T-helper 17 cell (primary cell): ENCODE results near the gene NPC1. TPM values are rescaled to one million over a fixed set of nuclear protein-coding genes. Genes with fewer than 3 reads are reported as not detected.
"Not testable (repeated sequence)": the region's sequence is repeated elsewhere in the genome, so short reads cannot be mapped to it uniquely, and the experiment has no call there.

Experiments
- ATAC-seq: fragments of 150-1000 bp; cut with Tn5 transposase; 2 replicates; pipeline ENCODE4 v1.10.0; 2021; ENCODE audit warnings: mild to moderate bottlenecking, moderate library complexity
- DNase-seq, 3 donors: peaks; one replicate each; pipeline versions ENCODE4 v3.0.0 to v3.0.0-alpha.2; 2020 to 2021
- H3K9me3 ChIP-seq: one replicate; pipeline ENCODE4 v1.7.0; 2013; ENCODE audit warnings: low read length, mild to moderate bottlenecking; ENCODE audit not compliant: control insufficient read depth, poor library complexity, severe bottlenecking
- H3K27ac Mint-ChIP-seq: one replicate; pipeline ENCODE4 v1.8.0; 2022; ENCODE audit warnings: mild to moderate bottlenecking, moderate library complexity, mixed read lengths
- H3K27me3 Mint-ChIP-seq: one replicate; pipeline ENCODE4 v1.8.0; 2022; ENCODE audit warnings: mixed read lengths
- H3K36me3 Mint-ChIP-seq: one replicate; pipeline ENCODE4 v1.8.0; 2022; ENCODE audit warnings: low read depth, mixed read lengths
- H3K4me1 Mint-ChIP-seq: one replicate; pipeline ENCODE4 v1.8.0; 2022; ENCODE audit warnings: mild to moderate bottlenecking, mixed read lengths
- H3K4me3 Mint-ChIP-seq: one replicate; pipeline ENCODE4 v1.8.0; 2022; ENCODE audit warnings: mild to moderate bottlenecking, moderate library complexity, mixed read lengths
- total RNA-seq, 4 donors: library from RNA in 2 of 4; stranded (reverse) in 2 of 4; gene quantifications; one replicate each; pipeline ENCODE4 v1.2.3 and lab custom pipeline; 2022 to 2026

Gene NPC1
- total RNA-seq, 2 donors from 2014 or later = 43.5 to 45.8 TPM

DNA sequence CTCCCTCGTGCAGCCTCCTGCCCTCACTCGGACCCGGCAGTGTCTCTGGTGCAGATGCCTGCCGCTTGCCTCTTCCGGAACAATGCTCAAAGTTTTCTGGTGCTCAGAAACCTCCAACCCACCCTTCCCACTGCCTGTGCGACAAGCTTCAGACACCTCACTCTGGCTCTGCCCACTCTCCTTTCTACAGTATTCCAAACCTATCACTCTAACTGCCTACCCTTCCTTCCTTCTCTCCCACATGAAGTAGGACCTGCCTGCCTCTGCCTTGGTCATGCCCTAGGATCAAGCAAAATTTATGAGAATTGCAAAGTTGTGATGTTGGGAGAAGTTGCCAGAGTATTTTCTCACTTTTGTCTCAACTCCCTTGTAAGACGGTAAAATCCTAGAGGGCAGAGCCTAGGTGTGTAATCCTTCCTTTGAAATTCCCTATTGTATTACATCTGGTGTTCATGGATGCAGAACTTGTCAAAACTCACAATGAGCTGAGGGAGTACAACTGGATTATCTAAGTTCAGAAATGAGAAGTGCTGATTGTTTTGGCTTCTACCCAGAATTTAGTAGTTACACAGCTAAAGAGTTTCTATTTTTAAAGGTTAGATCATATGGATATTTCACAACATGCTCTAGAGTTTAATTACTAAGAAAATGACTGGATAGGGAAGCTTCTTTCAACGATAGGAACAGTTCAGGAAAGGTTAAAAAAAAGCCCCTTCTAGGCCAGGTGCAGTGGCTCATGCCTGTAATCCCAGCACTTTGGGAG lies 7.2 kb downstream of the NPC1 start:
- peaks cover 54% of the 10 kb centered on the region for H3K4me1 Mint-ChIP-seq
- H3K9me3 ChIP-seq = no peaks in the 10 kb centered on the region
- ATAC-seq (no peak), DNase-seq (no peak)
- no peak overlapping the region for H3K4me3 Mint-ChIP-seq
- peak overlapping the region; percentile 90 for H3K27ac Mint-ChIP-seq
- H3K36me3 Mint-ChIP-seq = peaks cover 3% of the 10 kb centered on the region
- H3K27me3 Mint-ChIP-seq = no peaks in the 10 kb centered on the region

DNA sequence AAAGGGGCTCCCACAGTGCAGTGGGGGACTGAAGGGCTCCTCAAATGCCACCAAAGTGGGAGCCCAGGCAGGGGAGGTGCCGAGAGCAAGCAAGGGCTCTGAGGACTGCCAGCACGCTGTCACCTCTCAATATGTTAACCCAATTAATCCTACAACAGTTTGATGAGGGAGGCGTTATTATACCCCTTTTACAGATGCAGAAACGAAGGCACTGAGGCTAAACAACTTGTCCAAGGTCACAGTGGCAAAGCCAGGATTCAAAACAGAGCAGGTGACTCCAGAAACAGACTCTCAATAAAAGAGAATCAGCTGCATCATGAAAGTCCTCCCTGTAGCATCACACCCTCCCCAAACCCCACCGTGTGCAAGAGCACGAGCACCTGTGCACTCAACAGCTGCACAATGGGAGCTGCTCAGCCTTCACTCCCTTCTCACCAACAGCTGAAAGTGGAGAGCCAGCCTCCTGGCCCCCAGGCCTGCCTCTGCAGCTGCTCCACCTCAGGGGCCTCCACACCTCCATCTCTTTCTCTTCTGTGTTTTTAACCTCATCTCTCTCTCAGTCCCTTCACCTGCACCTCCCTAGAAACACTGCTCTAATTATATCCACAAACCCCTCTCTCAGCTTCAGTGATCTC lies 8.1 kb downstream of the NPC1 start:
- Mint-ChIP-seq H3K36me3 (peaks cover 3% of the 10 kb centered on the region), H3K4me3 (no peak overlapping the region)
- no peak for ATAC-seq

DNA sequence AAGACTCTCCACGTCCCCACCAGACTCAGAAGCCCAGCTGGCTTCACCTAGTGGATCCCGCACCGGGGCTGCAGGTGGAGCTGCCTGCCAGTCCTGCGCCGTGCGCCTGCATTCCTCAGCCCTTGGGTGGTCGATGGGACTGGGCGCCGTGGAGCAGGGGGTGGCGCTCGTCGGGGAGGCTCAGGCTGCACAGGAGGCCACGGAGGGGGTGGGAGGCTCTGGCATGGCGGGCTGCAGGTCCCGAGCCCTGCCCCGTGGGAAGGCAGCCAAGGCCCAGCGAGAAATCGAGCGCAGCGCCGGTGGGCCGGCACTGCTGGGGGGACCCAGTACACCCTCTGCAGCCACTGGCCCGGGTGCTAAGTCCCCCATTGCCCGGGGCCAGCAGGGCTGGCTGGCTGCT lies 8.8 kb downstream of the NPC1 start:
- not testable (repeated sequence) for H3K4me3 Mint-ChIP-seq, H3K27me3 Mint-ChIP-seq, H3K27ac Mint-ChIP-seq, H3K36me3 Mint-ChIP-seq, H3K9me3 ChIP-seq, DNase-seq, ATAC-seq
- peaks cover 53% of the 10 kb centered on the region for H3K4me1 Mint-ChIP-seq

More for the DNA sequence above, 8.1 kb downstream of the NPC1 start:
- H3K9me3 ChIP-seq = no peaks in the 10 kb centered on the region
- DNase-seq = no peak
- peak overlapping the region; percentile 90 for H3K27ac Mint-ChIP-seq
- no peaks in the 10 kb centered on the region for H3K27me3 Mint-ChIP-seq
- peaks cover 55% of the 10 kb centered on the region for H3K4me1 Mint-ChIP-seq

DNA sequence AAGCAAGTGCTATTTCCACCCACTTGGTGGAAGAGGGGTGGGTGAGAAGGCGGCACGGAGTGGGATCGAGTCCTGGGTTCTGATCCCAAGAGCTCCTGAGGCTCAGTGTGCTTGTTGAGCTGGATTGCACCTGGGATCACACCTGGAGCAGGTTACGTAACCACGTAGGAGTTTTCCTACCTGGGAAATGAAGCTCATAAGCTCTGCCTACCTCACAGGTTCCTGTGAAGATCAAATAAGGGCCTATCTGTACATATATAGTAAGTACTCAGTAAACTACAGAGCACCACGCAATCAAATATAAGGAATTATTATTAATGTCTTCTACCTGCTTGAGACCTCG lies 11.0 kb downstream of the NPC1 start:
- Mint-ChIP-seq H3K4me1 (peaks cover 41% of the 10 kb centered on the region), H3K36me3 (peaks cover 3% of the 10 kb centered on the region), H3K27me3 (no peaks in the 10 kb centered on the region)

DNA sequence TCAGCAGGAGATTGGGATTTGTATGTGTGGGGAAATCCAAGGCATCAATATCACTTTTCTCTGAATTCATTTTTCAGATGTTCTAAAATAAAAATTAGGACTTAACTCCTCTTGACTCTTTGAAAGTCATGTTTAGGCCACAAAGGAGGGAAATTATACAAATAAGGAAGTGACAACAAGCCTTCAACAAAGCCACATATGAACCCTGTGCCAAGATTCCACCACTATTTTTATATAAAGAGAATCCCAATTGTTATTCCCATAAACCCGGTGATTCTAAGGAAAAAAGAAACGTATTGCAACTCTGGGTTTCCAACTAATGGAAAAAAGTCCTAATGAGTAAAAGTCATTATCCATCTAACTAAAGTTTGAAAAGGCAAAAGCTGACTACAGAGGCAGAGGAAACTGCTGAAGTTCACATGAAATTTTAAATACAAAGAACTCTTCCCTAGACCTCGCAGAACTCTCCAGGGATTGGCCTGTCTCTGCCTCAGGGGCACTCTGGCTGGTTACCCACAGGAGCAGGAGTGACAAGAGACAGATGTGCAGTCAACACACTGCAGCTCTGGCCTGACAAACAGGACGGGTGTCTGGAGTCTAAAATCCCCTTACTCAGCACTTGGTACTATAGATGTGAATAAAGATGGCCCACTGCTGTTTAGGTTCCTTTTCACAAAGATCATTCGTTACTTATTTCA lies 11.5 kb downstream of the NPC1 start:
- no peaks in the 10 kb centered on the region for H3K27me3 Mint-ChIP-seq
- peaks cover 39% of the 10 kb centered on the region for H3K4me1 Mint-ChIP-seq
- peak overlapping the region; percentile 99 for H3K27ac Mint-ChIP-seq
- peaks cover 3% of the 10 kb centered on the region for H3K36me3 Mint-ChIP-seq
- no peak for DNase-seq
- no peaks in the 10 kb centered on the region for H3K9me3 ChIP-seq
- ATAC-seq = no peak
- peak overlapping the region; percentile 80 for H3K4me3 Mint-ChIP-seq

More for the DNA sequence above, 11.0 kb downstream of the NPC1 start:
- DNase-seq (no peak), ATAC-seq (no peak)
- Mint-ChIP-seq H3K27ac (peak overlapping the region; percentile 99), H3K4me3 (peak overlapping the region; percentile 53)
- no peaks in the 10 kb centered on the region for H3K9me3 ChIP-seq

DNA sequence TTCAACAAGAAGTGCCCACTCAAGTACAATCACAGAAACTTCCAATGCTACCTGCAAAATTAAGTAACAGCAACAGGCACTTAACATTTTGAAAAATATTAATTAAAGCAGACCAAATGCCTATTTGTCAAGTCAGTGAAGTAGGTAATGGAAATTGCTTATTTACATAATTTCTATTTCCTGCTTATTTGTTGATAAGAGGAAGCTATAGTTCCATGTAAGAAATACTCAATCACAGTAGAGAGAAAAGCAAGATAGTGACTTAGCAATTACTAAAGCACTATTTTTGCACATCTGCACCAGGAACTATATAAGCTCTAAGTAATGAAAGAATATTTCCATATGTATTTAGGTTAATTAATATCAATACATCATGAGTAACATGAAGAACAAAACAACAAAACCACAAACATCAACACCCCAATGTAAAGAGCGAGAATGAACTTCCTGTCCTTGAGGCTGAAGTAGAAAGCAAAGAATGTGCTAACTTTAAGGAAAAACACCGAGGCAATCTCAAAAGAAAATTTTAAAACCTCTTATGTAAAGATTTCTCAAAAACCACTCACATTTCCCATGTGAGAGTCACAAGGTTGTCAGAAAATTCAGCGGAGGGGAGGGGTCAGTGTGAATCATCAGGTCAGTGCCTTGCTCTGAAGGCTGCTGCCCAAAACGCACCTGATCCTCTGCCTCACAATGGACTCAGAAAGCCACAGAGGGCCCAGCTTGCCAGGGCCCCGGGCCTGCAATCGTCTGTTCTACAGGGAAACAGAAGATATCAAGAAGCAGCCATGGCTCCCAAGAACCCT lies 12.5 kb downstream of the NPC1 start:
- Mint-ChIP-seq H3K36me3 (peaks cover 3% of the 10 kb centered on the region), H3K4me1 (peaks cover 33% of the 10 kb centered on the region), H3K4me3 (peak overlapping the region; percentile 80), H3K27ac (peak overlapping the region; percentile 99), H3K27me3 (no peaks in the 10 kb centered on the region)
- peak; percentile 80 for ATAC-seq
- no peaks in the 10 kb centered on the region for H3K9me3 ChIP-seq
- no peak for DNase-seq

DNA sequence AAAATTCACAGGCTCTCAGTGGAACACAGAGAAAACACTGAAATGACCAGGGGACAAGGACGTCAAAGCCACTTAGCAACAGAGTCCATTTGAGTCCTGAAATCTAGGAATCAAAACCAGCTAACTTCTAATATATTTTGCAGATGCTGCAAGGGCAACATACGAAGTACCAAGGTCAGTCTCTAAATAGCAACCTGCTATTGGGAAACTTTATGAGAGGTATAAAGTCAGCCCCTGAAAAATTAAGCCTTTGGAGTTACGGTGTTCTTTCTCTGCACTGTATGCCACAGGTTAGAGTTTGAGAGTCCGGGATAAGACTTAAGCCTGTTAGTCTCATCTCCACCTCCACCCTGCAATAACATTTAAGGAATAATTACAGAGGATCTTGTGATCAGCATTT lies 13.3 kb downstream of the NPC1 start:
- Mint-ChIP-seq H3K27me3 (no peaks in the 10 kb centered on the region), H3K36me3 (peaks cover 7% of the 10 kb centered on the region), H3K4me3 (peak overlapping the region; percentile 80), H3K4me1 (peaks cover 31% of the 10 kb centered on the region), H3K27ac (peak overlapping the region; percentile 99)
- DNase-seq (no peak), ATAC-seq (no peak)
- no peaks in the 10 kb centered on the region for H3K9me3 ChIP-seq

DNA sequence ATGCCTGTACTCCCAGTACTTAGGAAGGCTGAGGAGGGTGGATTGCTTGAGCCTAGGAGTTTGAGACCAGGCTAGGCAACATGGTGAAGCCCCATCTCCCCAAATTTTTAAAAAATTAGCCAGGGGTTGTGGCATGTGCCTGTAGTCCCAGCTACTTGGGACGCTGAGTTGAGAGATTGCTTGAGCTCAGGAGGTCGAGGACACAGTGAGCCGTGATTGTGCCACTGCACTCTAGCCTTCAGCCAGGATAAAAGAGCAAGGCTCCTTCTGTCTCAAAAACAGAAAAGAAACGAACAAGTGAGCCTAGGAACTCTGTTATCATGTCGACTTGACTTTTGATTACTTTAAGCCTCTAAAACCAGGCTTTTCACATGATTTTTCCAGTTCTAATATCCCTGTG lies 13.7 kb downstream of the NPC1 start:
- Mint-ChIP-seq H3K4me1 (peaks cover 32% of the 10 kb centered on the region), H3K27ac (peak overlapping the region; percentile 99), H3K36me3 (peaks cover 8% of the 10 kb centered on the region), H3K4me3 (peak overlapping the region; percentile 19), H3K27me3 (no peaks in the 10 kb centered on the region)
- no peak for ATAC-seq
- no peaks in the 10 kb centered on the region for H3K9me3 ChIP-seq
- no peak for DNase-seq

DNA sequence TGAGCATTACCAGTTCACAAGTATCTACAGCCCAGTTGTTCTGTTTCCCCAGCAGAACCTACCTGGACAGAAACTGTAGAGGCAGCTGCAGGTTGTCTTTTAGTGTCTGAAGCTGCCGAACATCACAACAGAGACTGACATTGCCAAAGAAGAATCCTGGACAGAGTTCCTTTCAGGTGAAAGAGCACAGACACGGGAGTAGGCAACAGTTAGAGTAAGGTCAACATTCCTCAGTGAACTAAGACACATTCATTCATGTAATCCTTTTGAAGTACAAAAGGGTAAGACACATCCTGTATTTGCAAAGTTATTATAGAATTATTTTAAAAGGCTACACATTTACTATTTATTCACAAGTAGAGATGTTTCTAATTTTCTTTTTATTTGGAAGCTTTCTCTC lies 14.3 kb downstream of the NPC1 start:
- H3K4me1 Mint-ChIP-seq = peaks cover 35% of the 10 kb centered on the region
- peak overlapping the region; percentile 99 for H3K27ac Mint-ChIP-seq

DNA sequence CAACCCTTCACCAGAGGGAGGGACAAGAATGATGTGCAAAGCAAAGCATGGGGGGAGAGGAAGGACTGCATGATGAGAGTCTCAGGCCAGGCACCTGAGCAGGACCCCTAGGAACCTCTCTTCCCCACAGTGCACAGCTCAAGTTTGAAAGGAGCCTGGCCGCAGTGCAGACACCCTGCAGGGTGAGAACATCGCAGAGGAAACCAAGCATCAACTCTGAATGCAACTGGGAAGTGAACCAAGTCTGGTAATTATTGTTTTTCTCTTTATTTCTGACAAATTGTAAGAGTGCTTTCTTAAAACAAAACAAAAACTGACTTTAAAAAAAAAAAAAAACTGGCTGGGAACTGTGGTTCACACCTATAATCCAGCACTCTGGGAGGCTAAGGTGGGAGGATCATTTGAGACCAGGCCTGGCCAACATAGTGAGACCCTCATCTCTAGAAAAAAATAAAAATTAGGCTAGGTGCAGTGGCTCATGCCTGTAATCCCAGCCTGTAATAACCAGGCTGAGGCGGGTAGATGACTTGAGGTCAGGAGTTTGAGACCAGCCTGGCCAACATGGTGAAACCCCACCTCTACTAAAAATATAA lies 15.3 kb downstream of the NPC1 start:
- no peak for DNase-seq
- H3K9me3 ChIP-seq = no peaks in the 10 kb centered on the region
- H3K4me1 Mint-ChIP-seq = peaks cover 34% of the 10 kb centered on the region
- no peaks in the 10 kb centered on the region for H3K27me3 Mint-ChIP-seq
- H3K36me3 Mint-ChIP-seq = peaks cover 13% of the 10 kb centered on the region
- H3K4me3 Mint-ChIP-seq = no peak overlapping the region
- H3K27ac Mint-ChIP-seq = peak overlapping the region; percentile 8
- ATAC-seq = no peak

More for the DNA sequence above, 14.3 kb downstream of the NPC1 start:
- DNase-seq = no peak
- Mint-ChIP-seq H3K4me3 (peak overlapping the region; percentile 19), H3K27me3 (no peaks in the 10 kb centered on the region), H3K36me3 (peaks cover 12% of the 10 kb centered on the region)
- no peaks in the 10 kb centered on the region for H3K9me3 ChIP-seq
- no peak for ATAC-seq

DNA sequence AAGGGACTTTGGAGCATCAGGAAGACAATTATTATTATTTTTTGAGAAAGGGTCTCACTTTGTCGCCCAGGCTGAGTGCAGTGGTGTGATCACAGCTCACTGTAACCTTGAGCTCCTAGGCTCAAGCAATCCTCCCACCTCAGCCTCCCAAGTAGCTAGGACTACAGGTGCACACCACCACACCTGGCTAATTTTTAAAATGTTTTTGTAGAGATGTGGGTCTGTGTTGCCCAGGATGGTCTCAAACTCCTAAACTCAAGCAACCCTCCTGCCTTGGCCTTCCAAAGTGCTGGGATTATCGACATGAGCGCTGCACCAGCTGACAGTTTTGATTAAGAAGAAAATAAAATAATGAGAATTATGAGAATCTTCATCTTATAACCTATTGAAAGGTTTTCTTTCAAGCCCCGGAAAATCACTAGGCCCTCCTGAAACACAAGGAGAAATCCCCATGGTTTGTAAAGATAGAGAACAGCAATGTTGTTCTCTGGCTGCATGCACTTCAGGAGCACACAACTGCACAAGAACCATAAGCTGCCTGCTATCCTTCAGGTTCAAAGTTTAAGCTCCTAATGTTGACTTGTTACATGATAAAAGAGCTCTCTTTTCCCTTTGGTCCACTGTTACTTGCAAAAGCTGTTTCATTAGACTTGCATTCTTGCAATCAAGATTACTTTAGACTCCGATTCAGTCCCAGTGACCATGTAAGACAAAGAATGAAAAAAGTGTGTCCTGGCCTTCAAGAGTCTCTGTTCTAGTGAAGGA lies 16.8 kb downstream of the NPC1 start:
- no peaks in the 10 kb centered on the region for H3K9me3 ChIP-seq
- DNase-seq (no peak), ATAC-seq (no peak)
- no peaks in the 10 kb centered on the region for H3K27me3 Mint-ChIP-seq
- H3K4me1 Mint-ChIP-seq = peaks cover 29% of the 10 kb centered on the region
- H3K27ac Mint-ChIP-seq = no peak overlapping the region
- H3K36me3 Mint-ChIP-seq = peaks cover 13% of the 10 kb centered on the region
- no peak overlapping the region for H3K4me3 Mint-ChIP-seq
